ENCODE data around the gene PTER.

GRCh38 chr10:16519250-16519907, 82.6 kb downstream of the PTER start:
- TF ChIP-seq CTCF (IDR thresholded peaks at IDR 0.05) (no peak), POLR2A (IDR thresholded peaks at IDR 0.05) (no peak)

Measured in uterus (tissue), 2 donors.